Kidney epithelial cell (primary cell): ENCODE data around the gene BAX. TPM values are rescaled to one million over a fixed set of nuclear protein-coding genes. Genes with fewer than 3 reads are reported as not detected.

Source experiments
- DNase-seq: peaks from one replicate; pipeline ENCODE4 v3.0.0-alpha.2; 2010; ENCODE audit warnings: low read depth
- H3K27me3 ChIP-seq: 2 replicates; pipeline ENCODE4 v1.6.0; 2011; ENCODE audit warnings: low read length; ENCODE audit not compliant: control insufficient read depth, insufficient read depth
- H3K36me3 ChIP-seq: 2 replicates; pipeline ENCODE4 v1.5.1; 2011; ENCODE audit warnings: low read length; ENCODE audit not compliant: control insufficient read depth, insufficient read depth
- H3K4me3 ChIP-seq: 2 replicates; pipeline ENCODE4 v1.5.1; 2011; ENCODE audit warnings: low read depth, mild to moderate bottlenecking, control low read depth, low read length
- CTCF ChIP-seq: IDR thresholded peaks from 2 replicates; pipeline ENCODE4 v1.5.1; 2011; ENCODE audit warnings: mild to moderate bottlenecking, moderate library complexity, low read length, control low read depth, inconsistent platforms; ENCODE audit not compliant: insufficient read depth, poor library complexity, severe bottlenecking
- total RNA-seq: library from RNA; depleted of rRNA; stranded (reverse); fragments of >200 nt; gene quantifications from 2 replicates; pipeline ENCODE4 v1.2.3, GENCODE V29; 2015

BAX gene
- total RNA-seq, 1 donor from 2014 or later, result 128 TPM

GRCh38 chr19:48970139-48970766 is 15.6 kb downstream of the BAX start:
- DNase-seq, result no peak
- H3K36me3 ChIP-seq, result no peaks in the 10 kb centered on the region
- no peaks in the 10 kb centered on the region for H3K27me3 ChIP-seq
- no peak overlapping the region for H3K4me3 ChIP-seq
- no peak for TF ChIP-seq CTCF

GRCh38 chr19:48970923-48971395 is 16.3 kb downstream of the BAX start:
- no peak for DNase-seq
- Histone ChIP-seq H3K36me3 (no peaks in the 10 kb centered on the region), H3K4me3 (no peak overlapping the region), H3K27me3 (no peaks in the 10 kb centered on the region)
- peak; percentile 92 for TF ChIP-seq CTCF

GRCh38 chr19:48975947-48976847 is 21.5 kb downstream of the BAX start:
- H3K36me3 ChIP-seq, result peaks cover 1% of the 10 kb centered on the region
- no peak for TF ChIP-seq CTCF
- no peak overlapping the region for H3K4me3 ChIP-seq
- DNase-seq, result no peak
- H3K27me3 ChIP-seq, result no peaks in the 10 kb centered on the region

GRCh38 chr19:48977061-48977460 is 22.4 kb downstream of the BAX start:
- DNase-seq, result no peak
- Histone ChIP-seq H3K36me3 (peaks cover 1% of the 10 kb centered on the region), H3K27me3 (no peaks in the 10 kb centered on the region), H3K4me3 (no peak overlapping the region)
- TF ChIP-seq CTCF, result no peak

- H3K36me3 ChIP-seq, result peaks cover 3% of the 10 kb centered on the region
- no peak for DNase-seq
- no peaks in the 10 kb centered on the region for H3K27me3 ChIP-seq
- no peak overlapping the region for H3K4me3 ChIP-seq
- no peak for TF ChIP-seq CTCF
These were observed 27.6 kb downstream of the BAX start for GRCh38 chr19:48982280-48982679.
